Activated T-cell treated with anti-CD3 and anti-CD28 coated beads, Interleukin-2, amount 50 U/mL, for 72 hours (primary cell): ENCODE data around the gene UBTD1. TPM values are rescaled to one million over a fixed set of nuclear protein-coding genes. Genes with fewer than 3 reads are reported as not detected.
"Not testable (repeated sequence)": the region's sequence is repeated elsewhere in the genome, so short reads cannot be mapped to it uniquely, and the experiment has no call there.

Experiments
- ATAC-seq, 2 donors: fragments of 150-1000 bp; cut with Tn5 transposase; replicated peaks in 1 of 2; 2 replicates each; pipeline ENCODE4 v1.10.0; 2021; ENCODE audit warnings: moderate library complexity in 2 of 2, mild to moderate bottlenecking in 1 of 2
- DNase-seq, 2 donors: peaks; one replicate each; pipeline ENCODE4 v3.0.0; 2021 to 2022; ENCODE audit warnings: mixed read lengths in 1 of 2
- H3K27ac Mint-ChIP-seq: one replicate; pipeline ENCODE4 v1.8.0; 2022; ENCODE audit warnings: mild to moderate bottlenecking, moderate library complexity, mixed read lengths
- H3K27me3 Mint-ChIP-seq: one replicate; pipeline ENCODE4 v1.8.0; 2022; ENCODE audit warnings: low read depth, mixed read lengths
- H3K36me3 Mint-ChIP-seq, 2 donors: one replicate each; pipeline ENCODE4 v1.8.0; 2022; ENCODE audit warnings: mixed read lengths in 2 of 2, mild to moderate bottlenecking in 1 of 2; ENCODE audit not compliant: insufficient read depth in 2 of 2
- H3K4me1 Mint-ChIP-seq: one replicate; pipeline ENCODE4 v1.8.0; 2022; ENCODE audit warnings: low read depth, mixed read lengths
- H3K4me3 Mint-ChIP-seq, 2 donors: one replicate each; pipeline ENCODE4 v1.8.0; 2022; ENCODE audit warnings: mild to moderate bottlenecking in 2 of 2, mixed read lengths in 2 of 2, moderate library complexity in 2 of 2
- H3K9me3 Mint-ChIP-seq, 2 donors: one replicate each; pipeline ENCODE4 v1.8.0; 2022; ENCODE audit warnings: mixed read lengths in 2 of 2
- total RNA-seq, 2 donors: library from RNA; stranded (reverse); gene quantifications; one replicate each; pipeline ENCODE4 v1.2.3, GENCODE V29; 2022

Gene UBTD1
- total RNA-seq, 2 donors from 2014 or later, result 3.7 to 4.1 TPM

- H3K36me3 Mint-ChIP-seq, result peaks cover 0 to 16% of the 10 kb centered on the region in 2 donors
- H3K4me1 Mint-ChIP-seq, result no peaks in the 10 kb centered on the region
- H3K27ac Mint-ChIP-seq, result no peak overlapping the region
Observed at GRCh38 chr10:97465982-97466381, 32.7 kb upstream of the UBTD1 start.

GRCh38 chr10:97466755-97467154, 32.0 kb upstream of the UBTD1 start:
- ATAC-seq (no peak), DNase-seq (no peak)
- Mint-ChIP-seq H3K9me3 (no peaks in the 10 kb centered on the region), H3K27me3 (no peaks in the 10 kb centered on the region), H3K27ac (peak overlapping the region; percentile 2), H3K4me3 (no peak overlapping the region), H3K36me3 (peaks cover 0 to 18% of the 10 kb centered on the region in 2 donors), H3K4me1 (no peaks in the 10 kb centered on the region)

More at GRCh38 chr10:97465982-97466381, 32.7 kb upstream of the UBTD1 start:
- H3K4me3 Mint-ChIP-seq, result no peak overlapping the region
- no peaks in the 10 kb centered on the region for H3K9me3 Mint-ChIP-seq
- no peaks in the 10 kb centered on the region for H3K27me3 Mint-ChIP-seq
- DNase-seq, result no peak
- no peak for ATAC-seq

- no peak overlapping the region for H3K4me3 Mint-ChIP-seq
- peaks cover 0 to 20% of the 10 kb centered on the region in 2 donors for H3K36me3 Mint-ChIP-seq
Observed at GRCh38 chr10:97468162-97468561, 30.6 kb upstream of the UBTD1 start.

GRCh38 chr10:97468781-97469180, 29.9 kb upstream of the UBTD1 start:
- H3K27ac Mint-ChIP-seq, H3K9me3 Mint-ChIP-seq, DNase-seq, H3K4me3 Mint-ChIP-seq, H3K4me1 Mint-ChIP-seq, ATAC-seq, H3K27me3 Mint-ChIP-seq: not testable (repeated sequence)
- H3K36me3 Mint-ChIP-seq, result peaks cover 2 to 17% of the 10 kb centered on the region in 2 donors

More at GRCh38 chr10:97468162-97468561, 30.6 kb upstream of the UBTD1 start:
- Mint-ChIP-seq H3K9me3 (no peaks in the 10 kb centered on the region), H3K27ac (no peak overlapping the region), H3K27me3 (no peaks in the 10 kb centered on the region), H3K4me1 (no peaks in the 10 kb centered on the region)
- DNase-seq (no peak), ATAC-seq (no peak)

GRCh38 chr10:97474918-97475317, 23.8 kb upstream of the UBTD1 start:
- Mint-ChIP-seq H3K4me3 (no peak overlapping the region), H3K27ac (no peak overlapping the region), H3K36me3 (peaks cover 8 to 31% of the 10 kb centered on the region in 2 donors), H3K27me3 (no peaks in the 10 kb centered on the region), H3K9me3 (no peaks in the 10 kb centered on the region), H3K4me1 (no peaks in the 10 kb centered on the region)
- DNase-seq (no peak), ATAC-seq (no peak)

GRCh38 chr10:97475936-97476594, 22.7 kb upstream of the UBTD1 start:
- DNase-seq, result no peak
- Mint-ChIP-seq H3K27ac (no peak overlapping the region), H3K4me1 (no peaks in the 10 kb centered on the region), H3K4me3 (no peak overlapping the region), H3K9me3 (no peaks in the 10 kb centered on the region), H3K36me3 (peaks cover 8 to 35% of the 10 kb centered on the region in 2 donors), H3K27me3 (no peaks in the 10 kb centered on the region)
- ATAC-seq, result no peak

- peak overlapping the region; percentile 35 for H3K27ac Mint-ChIP-seq
- not testable (repeated sequence) for H3K27me3 Mint-ChIP-seq, H3K4me1 Mint-ChIP-seq, H3K9me3 Mint-ChIP-seq, H3K4me3 Mint-ChIP-seq, DNase-seq, ATAC-seq
- H3K36me3 Mint-ChIP-seq, result peaks cover 8 to 31% of the 10 kb centered on the region in 2 donors
Observed at GRCh38 chr10:97479410-97479809, 19.3 kb upstream of the UBTD1 start.

GRCh38 chr10:97479939-97480338, 18.8 kb upstream of the UBTD1 start:
- no peak overlapping the region for H3K27ac Mint-ChIP-seq
- no peaks in the 10 kb centered on the region for H3K4me1 Mint-ChIP-seq
- no peak for ATAC-seq
- no peaks in the 10 kb centered on the region for H3K27me3 Mint-ChIP-seq
- H3K4me3 Mint-ChIP-seq, result no peak overlapping the region
- no peaks in the 10 kb centered on the region for H3K9me3 Mint-ChIP-seq
- DNase-seq, result no peak
- H3K36me3 Mint-ChIP-seq, result peaks cover 7 to 29% of the 10 kb centered on the region in 2 donors

- H3K4me1 Mint-ChIP-seq, result no peaks in the 10 kb centered on the region
- peak overlapping the region; percentile 60 for H3K27ac Mint-ChIP-seq
- DNase-seq, result no peak
- H3K4me3 Mint-ChIP-seq, result no peak overlapping the region
- H3K27me3 Mint-ChIP-seq, result no peaks in the 10 kb centered on the region
- peaks cover 4 to 27% of the 10 kb centered on the region in 2 donors for H3K36me3 Mint-ChIP-seq
- no peak for ATAC-seq
- H3K9me3 Mint-ChIP-seq, result no peaks in the 10 kb centered on the region
Observed at GRCh38 chr10:97481071-97481470, 17.7 kb upstream of the UBTD1 start.

GRCh38 chr10:97482381-97482780, 16.3 kb upstream of the UBTD1 start:
- H3K36me3 Mint-ChIP-seq, result peaks cover 2 to 17% of the 10 kb centered on the region in 2 donors
- H3K9me3 Mint-ChIP-seq, result no peaks in the 10 kb centered on the region
- no peak overlapping the region for H3K4me3 Mint-ChIP-seq
- DNase-seq (no peak), ATAC-seq (no peak)
- no peaks in the 10 kb centered on the region for H3K27me3 Mint-ChIP-seq
- peak overlapping the region; percentile 50 for H3K27ac Mint-ChIP-seq
- H3K4me1 Mint-ChIP-seq, result no peaks in the 10 kb centered on the region

- H3K9me3 Mint-ChIP-seq, result no peaks in the 10 kb centered on the region
- no peak for DNase-seq
- no peak for ATAC-seq
- peaks cover 2 to 15% of the 10 kb centered on the region in 2 donors for H3K36me3 Mint-ChIP-seq
- no peaks in the 10 kb centered on the region for H3K27me3 Mint-ChIP-seq
- no peaks in the 10 kb centered on the region for H3K4me1 Mint-ChIP-seq
- no peak overlapping the region for H3K4me3 Mint-ChIP-seq
- peak overlapping the region; percentile 13 for H3K27ac Mint-ChIP-seq
Observed at GRCh38 chr10:97483506-97483905, 15.2 kb upstream of the UBTD1 start.

- ATAC-seq, result no peak
- Mint-ChIP-seq H3K27ac (peak overlapping the region; percentile 13), H3K4me3 (no peak overlapping the region), H3K27me3 (no peaks in the 10 kb centered on the region), H3K9me3 (no peaks in the 10 kb centered on the region), H3K4me1 (no peaks in the 10 kb centered on the region), H3K36me3 (peaks cover 2 to 15% of the 10 kb centered on the region in 2 donors)
- DNase-seq, result no peak
Observed at GRCh38 chr10:97483921-97484320, 14.8 kb upstream of the UBTD1 start.

- no peaks in the 10 kb centered on the region for H3K9me3 Mint-ChIP-seq
Observed at GRCh38 chr10:97485647-97486281, 13.0 kb upstream of the UBTD1 start.

More at GRCh38 chr10:97485647-97486281, 13.0 kb upstream of the UBTD1 start:
- ATAC-seq (no peak), DNase-seq (no peak)
- no peak overlapping the region for H3K4me3 Mint-ChIP-seq
- H3K27ac Mint-ChIP-seq, result peak overlapping the region; percentile 24
- peaks cover 2 to 7% of the 10 kb centered on the region in 2 donors for H3K36me3 Mint-ChIP-seq
- H3K4me1 Mint-ChIP-seq, result peaks cover 12% of the 10 kb centered on the region
- H3K27me3 Mint-ChIP-seq, result no peaks in the 10 kb centered on the region
